CD4-positive, alpha-beta T cell (primary cell): ENCODE data around the gene SAMHD1. TPM values are rescaled to one million over a fixed set of nuclear protein-coding genes. Genes with fewer than 3 reads are reported as not detected.

Experiments
- ATAC-seq: fragments of 200-7000 bp; cut with Tn5 transposase; one replicate; pipeline ENCODE4 v1.10.0; 2022; ENCODE audit warnings: mild to moderate bottlenecking; ENCODE audit not compliant: poor library complexity
- CTCF ChIA-PET: fragments of 350-600 bp; sonication (Branson Sonifier 250); formaldehyde crosslinking; loops from one replicate; lab custom pipeline; 2021; ENCODE audit warnings: antibody characterized with exemption, inconsistent platforms; lab: Charles Lee
- POLR2A ChIA-PET: fragments of 350-600 bp; sonication (Branson Sonifier 250); formaldehyde crosslinking; loops from one replicate; lab custom pipeline; 2021; ENCODE audit warnings: antibody characterized with exemption, inconsistent platforms; lab: Charles Lee
- DNase-seq, 14 experiments: peaks; one replicate each; pipeline ENCODE4 v3.0.0-alpha.2; 2013 to 2020; ENCODE audit warnings: mixed read lengths in 2 of 14
- H3K27ac ChIP-seq, 2 donors: one replicate each; pipeline versions ENCODE4 v1.5.1 to v1.7.0; 2013; ENCODE audit warnings: low read length in 2 of 2, low read depth in 1 of 2, mild to moderate bottlenecking in 1 of 2
- H3K27me3 ChIP-seq, 2 experiments: 1 replicate in 1 of 2; 2 replicates in 1 of 2; pipeline versions ENCODE4 v1.6.1 to v1.7.0; 2013; ENCODE audit warnings: low read length in 2 of 2, control low read depth in 1 of 2, mild to moderate bottlenecking in 1 of 2, moderate library complexity in 1 of 2; ENCODE audit not compliant: insufficient read depth in 2 of 2, control insufficient read depth in 1 of 2
- H3K36me3 ChIP-seq: one replicate; pipeline ENCODE4 v1.6.1; 2013; ENCODE audit warnings: low read length, control low read depth; ENCODE audit not compliant: insufficient read depth
- H3K4me1 ChIP-seq: one replicate; pipeline ENCODE4 v1.6.1; 2013; ENCODE audit warnings: low read length, control low read depth; ENCODE audit not compliant: insufficient read depth
- H3K4me3 ChIP-seq: one replicate; pipeline ENCODE4 v1.5.1; 2013; ENCODE audit warnings: mild to moderate bottlenecking, low read length, moderate library complexity
- H3K9me3 ChIP-seq, 2 experiments: 1 replicate in 1 of 2; 2 replicates in 1 of 2; pipeline versions ENCODE4 v1.6.1 to v1.7.0; 2013; ENCODE audit warnings: low read length in 2 of 2, mild to moderate bottlenecking in 2 of 2, control low read depth in 1 of 2, moderate library complexity in 1 of 2; ENCODE audit not compliant: control insufficient read depth in 1 of 2, insufficient read depth in 1 of 2
- H3K27ac Mint-ChIP-seq: one replicate; pipeline ENCODE4 v1.8.0; 2020; ENCODE audit warnings: mixed read lengths
- H3K27me3 Mint-ChIP-seq: one replicate; pipeline ENCODE4 v1.8.0; 2021; ENCODE audit warnings: mixed read lengths
- H3K36me3 Mint-ChIP-seq: one replicate; pipeline ENCODE4 v1.8.0; 2021; ENCODE audit warnings: low read depth, mixed read lengths
- H3K4me1 Mint-ChIP-seq: one replicate; pipeline ENCODE4 v1.8.0; 2021; ENCODE audit warnings: low read depth, mixed read lengths
- H3K4me3 Mint-ChIP-seq: one replicate; pipeline ENCODE4 v1.8.0; 2020; ENCODE audit warnings: mild to moderate bottlenecking, mixed read lengths
- H3K9me3 Mint-ChIP-seq: one replicate; pipeline ENCODE4 v1.8.0; 2020; ENCODE audit warnings: mixed read lengths
- CTCF ChIP-seq: fragments of 200-600 bp; IDR thresholded peaks from one replicate; pipeline ENCODE4 v1.8.0; 2022; ENCODE audit warnings: antibody characterized with exemption, mild to moderate bottlenecking
- intact Hi-C, 2 experiments: fragments of 100-400 bp; cut with DNase I in 1 of 2; cut with micrococcal nuclease in 1 of 2; formaldehyde crosslinking; loops; one replicate each; pipeline versions ENCODE4 v1.15.1 to v1.9.0; 2023 to 2025; cut with DNase I, micrococcal nuclease
- total RNA-seq, 174 experiments: library from RNA in 2 of 174; stranded (reverse) in 2 of 174; gene quantifications; one replicate each; pipeline ENCODE4 v1.2.3 and lab custom pipeline; 2021 to 2026

Gene SAMHD1
- total RNA-seq, 2 experiments from 2014 or later, result 232 to 239 TPM

DNA sequence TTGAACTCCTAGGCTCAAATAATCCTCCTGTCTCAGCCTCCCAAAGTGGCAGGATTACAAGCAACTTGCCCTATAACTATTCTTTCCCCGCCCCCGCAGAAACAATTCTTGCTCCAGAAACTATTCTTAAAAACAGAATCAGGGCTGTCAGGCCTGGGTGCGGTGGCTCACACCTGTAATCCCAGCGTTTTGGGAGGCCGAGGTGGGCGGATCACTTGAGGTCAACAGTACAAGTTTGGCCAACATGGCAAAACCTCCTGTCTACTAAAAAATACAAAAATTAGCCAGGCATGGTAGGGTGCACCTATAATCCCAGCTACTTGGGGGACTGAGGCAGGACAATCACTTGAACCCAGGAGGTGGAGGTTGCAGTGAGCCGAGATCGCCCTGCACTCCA is 31.2 kb downstream of the SAMHD1 start:
- H3K4me3 ChIP-seq, result no peak overlapping the region
- H3K9me3 Mint-ChIP-seq, result no peaks in the 10 kb centered on the region
- ChIA-PET CTCF (interaction anchor here (1.0 to 1.7 kb wide), 5 partner anchors 12 to 113 kb away, joined by 3 to 4 read pairs (median 4); no protein-coding TSS in a partner anchor), POLR2A (interaction anchor here (0.6 to 1.3 kb wide), 6 partner anchors 10 to 95 kb away, joined by 3 to 6 read pairs (median 3); no protein-coding TSS in a partner anchor)
- DNase-seq (peak in 1 of 14 experiments; percentile 23), ATAC-seq (no peak)
- H3K27ac Mint-ChIP-seq, result no peak overlapping the region
- H3K4me3 Mint-ChIP-seq, result no peak overlapping the region
- H3K36me3 ChIP-seq, result peaks cover 86% of the 10 kb centered on the region
- peaks cover 76% of the 10 kb centered on the region for H3K36me3 Mint-ChIP-seq
- H3K4me1 ChIP-seq, result peaks cover 11% of the 10 kb centered on the region
- TF ChIP-seq CTCF, result no peak
- H3K27me3 ChIP-seq, result no peaks in the 10 kb centered on the region
- H3K27me3 Mint-ChIP-seq, result no peaks in the 10 kb centered on the region
- H3K27ac ChIP-seq, result no peak overlapping the region
- no peaks in the 10 kb centered on the region for H3K9me3 ChIP-seq
- intact Hi-C loops, result loop anchor here in 1 of 2 experiments (2.0 kb wide), 1 partner anchor 28 kb away; no protein-coding TSS in a partner anchor
- peaks cover 26% of the 10 kb centered on the region for H3K4me1 Mint-ChIP-seq

- no peak overlapping the region for H3K4me3 ChIP-seq
- peak overlapping the region; percentile 72 for H3K27ac Mint-ChIP-seq
- DNase-seq (peak in 5 of 14 experiments; percentile 5 to 78 (median 71)), ATAC-seq (peak; percentile 91)
- POLR2A ChIA-PET, result interaction anchor here (0.6 to 1.3 kb wide), 8 partner anchors 11 to 157 kb away, joined by 3 to 6 read pairs (median 3); no protein-coding TSS in a partner anchor
- peak overlapping the region; percentile 25 for H3K4me3 Mint-ChIP-seq
- peaks cover 87% of the 10 kb centered on the region for H3K36me3 ChIP-seq
- peaks cover 21% of the 10 kb centered on the region for H3K4me1 Mint-ChIP-seq
- CTCF ChIA-PET, result interaction anchor here (0.7 to 1.9 kb wide), 7 partner anchors 11 to 114 kb away, joined by 3 to 4 read pairs (median 3); no protein-coding TSS in a partner anchor
- H3K36me3 Mint-ChIP-seq, result peaks cover 76% of the 10 kb centered on the region
- H3K27ac ChIP-seq, result no peak overlapping the region
- peak; percentile 90 for TF ChIP-seq CTCF
- no peaks in the 10 kb centered on the region for H3K9me3 ChIP-seq
- H3K4me1 ChIP-seq, result peaks cover 11% of the 10 kb centered on the region
- no peaks in the 10 kb centered on the region for H3K9me3 Mint-ChIP-seq
- no peaks in the 10 kb centered on the region for H3K27me3 Mint-ChIP-seq
- intact Hi-C loops, result loop anchor here in 1 of 2 experiments (2.0 to 5.0 kb wide), 2 partner anchors 27 to 162 kb away; no protein-coding TSS in a partner anchor
- no peaks in the 10 kb centered on the region for H3K27me3 ChIP-seq
Observed at GRCh38 chr20:36919715-36920333, 31.7 kb downstream of the SAMHD1 start.

DNA sequence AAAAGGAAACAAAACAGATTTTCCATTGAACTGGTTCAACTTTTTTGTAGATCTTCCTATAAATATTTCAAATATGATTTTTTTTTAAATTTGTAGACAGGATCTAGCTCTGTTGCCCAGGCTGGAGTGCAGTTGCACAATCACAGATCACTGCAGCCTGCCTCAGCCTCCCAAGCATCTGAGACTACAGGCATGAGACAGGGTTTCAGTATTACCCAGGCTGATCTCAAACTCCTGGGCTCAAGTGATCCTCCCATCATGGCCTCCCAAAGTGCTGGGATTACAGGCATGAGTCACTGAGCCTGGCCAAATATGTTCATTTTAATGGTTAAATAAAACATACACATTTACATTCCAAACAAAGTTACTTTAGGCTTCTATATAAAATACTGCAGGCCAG is 33.6 kb downstream of the SAMHD1 start:
- Mint-ChIP-seq H3K36me3 (peaks cover 74% of the 10 kb centered on the region), H3K9me3 (no peaks in the 10 kb centered on the region), H3K27me3 (no peaks in the 10 kb centered on the region), H3K27ac (no peak overlapping the region), H3K4me1 (peaks cover 11% of the 10 kb centered on the region), H3K4me3 (no peak overlapping the region)
- intact Hi-C loops, result loop anchor here in 1 of 2 experiments (5.0 kb wide), 1 partner anchor 164 kb away; no protein-coding TSS in a partner anchor
- ATAC-seq (no peak), DNase-seq (peak in 1 of 14 experiments; percentile 10)
- no peaks in the 10 kb centered on the region for H3K27me3 ChIP-seq
- H3K9me3 ChIP-seq, result no peaks in the 10 kb centered on the region
- H3K4me1 ChIP-seq, result peaks cover 7% of the 10 kb centered on the region
- POLR2A ChIA-PET, result interaction anchor here (0.6 to 1.2 kb wide), 3 partner anchors 13 to 918 kb away, joined by 3 to 5 read pairs (median 3); no protein-coding TSS in a partner anchor
- CTCF ChIA-PET, result interaction anchor here (1.9 kb wide), 1 partner anchor 15 kb away, joined by 3 read pairs; no protein-coding TSS in a partner anchor
- peaks cover 86% of the 10 kb centered on the region for H3K36me3 ChIP-seq
- no peak overlapping the region for H3K4me3 ChIP-seq
- no peak for TF ChIP-seq CTCF
- H3K27ac ChIP-seq, result no peak overlapping the region
